PFSK-1 (cell line): ENCODE results near the gene PNKD.

Experiments
- POLR2AphosphoS5 ChIP-seq: IDR thresholded peaks from 2 replicates; pipeline ENCODE4 v1.6.1; 2012; ENCODE audit warnings: low read depth, mild to moderate bottlenecking, control low read depth, low read length, moderate library complexity
- TAF1 ChIP-seq: IDR thresholded peaks from 2 replicates; pipeline ENCODE4 v1.6.1; 2012; ENCODE audit warnings: low read length, control low read depth, borderline replicate concordance; ENCODE audit not compliant: insufficient read depth
- TF ChIP-seq, protein P1 (sequence below), 2 experiments: IDR thresholded peaks; 2 replicates each; pipeline versions ENCODE4 v1.6.1 to v1.8.0; 2011 to 2012; ENCODE audit warnings: low read depth in 2 of 2, low read length in 2 of 2, control low read depth in 1 of 2, inconsistent platforms in 1 of 2, mild to moderate bottlenecking in 1 of 2, moderate library complexity in 1 of 2; ENCODE audit not compliant: insufficient read depth in 1 of 2

- TF ChIP-seq, protein P1, sequence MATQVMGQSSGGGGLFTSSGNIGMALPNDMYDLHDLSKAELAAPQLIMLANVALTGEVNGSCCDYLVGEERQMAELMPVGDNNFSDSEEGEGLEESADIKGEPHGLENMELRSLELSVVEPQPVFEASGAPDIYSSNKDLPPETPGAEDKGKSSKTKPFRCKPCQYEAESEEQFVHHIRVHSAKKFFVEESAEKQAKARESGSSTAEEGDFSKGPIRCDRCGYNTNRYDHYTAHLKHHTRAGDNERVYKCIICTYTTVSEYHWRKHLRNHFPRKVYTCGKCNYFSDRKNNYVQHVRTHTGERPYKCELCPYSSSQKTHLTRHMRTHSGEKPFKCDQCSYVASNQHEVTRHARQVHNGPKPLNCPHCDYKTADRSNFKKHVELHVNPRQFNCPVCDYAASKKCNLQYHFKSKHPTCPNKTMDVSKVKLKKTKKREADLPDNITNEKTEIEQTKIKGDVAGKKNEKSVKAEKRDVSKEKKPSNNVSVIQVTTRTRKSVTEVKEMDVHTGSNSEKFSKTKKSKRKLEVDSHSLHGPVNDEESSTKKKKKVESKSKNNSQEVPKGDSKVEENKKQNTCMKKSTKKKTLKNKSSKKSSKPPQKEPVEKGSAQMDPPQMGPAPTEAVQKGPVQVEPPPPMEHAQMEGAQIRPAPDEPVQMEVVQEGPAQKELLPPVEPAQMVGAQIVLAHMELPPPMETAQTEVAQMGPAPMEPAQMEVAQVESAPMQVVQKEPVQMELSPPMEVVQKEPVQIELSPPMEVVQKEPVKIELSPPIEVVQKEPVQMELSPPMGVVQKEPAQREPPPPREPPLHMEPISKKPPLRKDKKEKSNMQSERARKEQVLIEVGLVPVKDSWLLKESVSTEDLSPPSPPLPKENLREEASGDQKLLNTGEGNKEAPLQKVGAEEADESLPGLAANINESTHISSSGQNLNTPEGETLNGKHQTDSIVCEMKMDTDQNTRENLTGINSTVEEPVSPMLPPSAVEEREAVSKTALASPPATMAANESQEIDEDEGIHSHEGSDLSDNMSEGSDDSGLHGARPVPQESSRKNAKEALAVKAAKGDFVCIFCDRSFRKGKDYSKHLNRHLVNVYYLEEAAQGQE (IDR thresholded peaks at IDR 0.05; ENCODE audit: insufficient read depth in 1 of 2, low read depth in 2 of 2, low read length in 2 of 2), result no peak
- TF ChIP-seq TAF1 (no peak), POLR2AphosphoS5 (no peak)
Measured at GRCh38 chr2:218332920-218333645, 62.8 kb downstream of the PNKD start.
